Nephron (organoid): ENCODE results near the gene NT5C3A.

Experiments
- H3K27ac Mint-ChIP-seq, 3 experiments: 2 replicates each; pipeline ENCODE4 v1.8.0; 2020; ENCODE audit warnings: mixed read lengths in 3 of 3, mild to moderate bottlenecking in 2 of 3, moderate library complexity in 1 of 3
- H3K27me3 Mint-ChIP-seq: 2 replicates; pipeline ENCODE4 v1.8.0; 2021; ENCODE audit warnings: low read depth, mild to moderate bottlenecking, moderate library complexity, mixed read lengths
- H3K36me3 Mint-ChIP-seq: 2 replicates; pipeline ENCODE4 v1.8.0; 2020; ENCODE audit warnings: low read depth, mixed read lengths
- H3K4me1 Mint-ChIP-seq: 2 replicates; pipeline ENCODE4 v1.8.0; 2020; ENCODE audit warnings: mixed read lengths
- H3K4me3 Mint-ChIP-seq, 3 experiments: 2 replicates each; pipeline ENCODE4 v1.8.0; 2020; ENCODE audit warnings: mild to moderate bottlenecking in 3 of 3, mixed read lengths in 3 of 3, moderate library complexity in 2 of 3
- H3K9me3 Mint-ChIP-seq: 2 replicates; pipeline ENCODE4 v1.8.0; 2020; ENCODE audit warnings: mixed read lengths
- CTCF ChIP-seq, 3 experiments: fragments of 200-600 bp; sonication (generic); IDR thresholded peaks; one replicate each; pipeline ENCODE4 v1.5.0; 2021; ENCODE audit warnings: antibody characterized with exemption in 3 of 3; ENCODE audit not compliant: unreplicated experiment in 3 of 3

NT5C3A gene

GRCh38 chr7:33043501-33044400 is 18.8 kb downstream of the NT5C3A start:
- H3K4me1 Mint-ChIP-seq = peaks cover 42% of the 10 kb centered on the region

GRCh38 chr7:33041631-33042428 is 20.7 kb downstream of the NT5C3A start:
- H3K4me1 Mint-ChIP-seq = peaks cover 45% of the 10 kb centered on the region
- H3K9me3 Mint-ChIP-seq = no peaks in the 10 kb centered on the region
- TF ChIP-seq CTCF (IDR thresholded peaks at IDR 0.05; ENCODE audit: unreplicated experiment in 3 of 3) = no peak
- no peak overlapping the region for H3K4me3 Mint-ChIP-seq
- H3K36me3 Mint-ChIP-seq = no peaks in the 10 kb centered on the region
- peak overlapping the region in 1 of 3 experiments; percentile 62 for H3K27ac Mint-ChIP-seq
- H3K27me3 Mint-ChIP-seq = no peaks in the 10 kb centered on the region

More at GRCh38 chr7:33043501-33044400, 18.8 kb downstream of the NT5C3A start:
- Mint-ChIP-seq H3K9me3 (no peaks in the 10 kb centered on the region), H3K36me3 (no peaks in the 10 kb centered on the region), H3K27ac (peak overlapping the region; percentile 72 to 92 (median 89)), H3K27me3 (no peaks in the 10 kb centered on the region), H3K4me3 (no peak overlapping the region)
- no peak for TF ChIP-seq CTCF (IDR thresholded peaks at IDR 0.05; ENCODE audit: unreplicated experiment in 3 of 3)

GRCh38 chr7:33040803-33041516 is 21.6 kb downstream of the NT5C3A start:
- Mint-ChIP-seq H3K27me3 (no peaks in the 10 kb centered on the region), H3K9me3 (no peaks in the 10 kb centered on the region), H3K27ac (peak overlapping the region; percentile 31 to 62 (median 49)), H3K4me1 (peaks cover 45% of the 10 kb centered on the region), H3K36me3 (no peaks in the 10 kb centered on the region), H3K4me3 (no peak overlapping the region)
- no peak for TF ChIP-seq CTCF (IDR thresholded peaks at IDR 0.05; ENCODE audit: unreplicated experiment in 3 of 3)

GRCh38 chr7:33039903-33040292 is 22.7 kb downstream of the NT5C3A start:
- peaks cover 40% of the 10 kb centered on the region for H3K4me1 Mint-ChIP-seq
- TF ChIP-seq CTCF (IDR thresholded peaks at IDR 0.05; ENCODE audit: unreplicated experiment in 3 of 3) = no peak
- H3K27me3 Mint-ChIP-seq = no peaks in the 10 kb centered on the region
- H3K36me3 Mint-ChIP-seq = peaks cover 3% of the 10 kb centered on the region
- peak overlapping the region; percentile 37 to 87 (median 68) for H3K27ac Mint-ChIP-seq
- peak overlapping the region in 2 of 3 experiments; percentile 75 to 80 for H3K4me3 Mint-ChIP-seq
- H3K9me3 Mint-ChIP-seq = no peaks in the 10 kb centered on the region

- Mint-ChIP-seq H3K4me3 (peak overlapping the region in 2 of 3 experiments; percentile 75 to 80), H3K27ac (peak overlapping the region; percentile 37 to 87 (median 68)), H3K27me3 (no peaks in the 10 kb centered on the region), H3K36me3 (peaks cover 8% of the 10 kb centered on the region), H3K9me3 (no peaks in the 10 kb centered on the region), H3K4me1 (peaks cover 42% of the 10 kb centered on the region)
- TF ChIP-seq CTCF (IDR thresholded peaks at IDR 0.05; ENCODE audit: unreplicated experiment in 3 of 3) = no peak
These were observed 23.2 kb downstream of the NT5C3A start for GRCh38 chr7:33039257-33039902.
